Measurements from ENCODE around the gene IL1RAPL1.

The IL1RAPL1 gene

GRCh38 chrX:29477878-29478277 is 890.6 kb downstream of the IL1RAPL1 start:
- Histone ChIP-seq H3F3A (ENCODE audit: insufficient read depth) (no peaks in the 10 kb centered on the region), H3K4me2 (ENCODE audit: low read depth, low read length, poor library complexity, severe bottlenecking) (no peak overlapping the region), H3K36me3 (ENCODE audit: low read length) (no peaks in the 10 kb centered on the region), H3K27me3 (ENCODE audit: low read length) (no peaks in the 10 kb centered on the region), H2AFZ (ENCODE audit: low read depth, low read length, severe bottlenecking) (no peak overlapping the region), H3K9ac (ENCODE audit: low read length) (no peak overlapping the region), H3K4me3 (ENCODE audit: insufficient read depth, low read length, poor library complexity, severe bottlenecking) (no peak overlapping the region), H3K27ac (ENCODE audit: low read depth, low read length) (no peak overlapping the region), H3K79me2 (ENCODE audit: insufficient read depth, low read length) (no peaks in the 10 kb centered on the region), H3K9me2 (replicated peaks; ENCODE audit: insufficient read depth, low read length) (no peaks in the 10 kb centered on the region), H3K9me3 (ENCODE audit: insufficient read depth, low read length) (no peaks in the 10 kb centered on the region), H4K20me1 (ENCODE audit: low read depth, low read length) (no peaks in the 10 kb centered on the region)
- TF ChIP-seq EZH2phosphoT487 (conservative IDR thresholded peaks at IDR 0.05; ENCODE audit: low read length): no peak
- TF ChIP-seq CTCF (IDR thresholded peaks at IDR 0.05; ENCODE audit: insufficient read depth, low read length, poor library complexity, severe bottlenecking): no peak

DNA sequence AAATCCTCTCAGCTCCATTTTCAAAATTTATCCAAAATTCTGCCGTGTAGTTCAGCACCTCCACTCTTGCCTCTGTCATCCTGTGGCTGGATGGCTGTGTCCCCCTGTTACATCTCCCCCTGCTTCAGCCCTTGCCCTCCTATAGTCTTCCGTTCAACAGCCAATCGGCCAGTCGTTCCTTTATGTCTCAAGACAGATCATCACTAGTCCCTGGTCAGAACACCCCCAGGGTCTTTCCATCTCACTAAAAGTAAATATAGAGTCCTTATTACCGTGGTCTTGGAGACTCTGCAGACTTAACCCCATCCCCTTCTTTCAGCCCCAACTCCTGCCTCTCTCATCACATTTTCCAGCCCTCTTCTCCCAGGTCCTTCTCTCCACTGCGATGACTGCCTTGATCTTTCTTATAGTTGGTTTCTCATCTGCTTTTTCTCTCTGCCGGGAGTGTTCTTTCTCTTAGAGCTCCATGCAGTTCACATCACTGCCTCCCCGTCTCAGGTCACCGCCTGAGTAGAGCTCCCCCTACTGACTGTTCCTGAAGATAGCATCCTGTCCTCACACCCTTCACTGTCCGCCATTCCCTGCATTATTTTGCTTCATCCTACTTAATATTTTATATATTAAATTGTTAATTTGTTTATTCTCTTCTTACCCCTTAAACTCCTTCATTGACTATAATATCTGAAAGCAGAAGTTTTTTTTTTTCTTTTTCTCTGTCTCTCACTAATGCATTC is 891.3 kb downstream of the IL1RAPL1 start:
- peak overlapping the region; percentile 27 for H3K4me2 ChIP-seq (ENCODE audit: low read depth, low read length, poor library complexity, severe bottlenecking)
- H3K79me2 ChIP-seq (ENCODE audit: insufficient read depth, low read length): no peaks in the 10 kb centered on the region
- no peaks in the 10 kb centered on the region for H3K36me3 ChIP-seq (ENCODE audit: low read length)
- no peak overlapping the region for H3K27ac ChIP-seq (ENCODE audit: low read depth, low read length)
- no peak for TF ChIP-seq EZH2phosphoT487 (conservative IDR thresholded peaks at IDR 0.05; ENCODE audit: low read length)
- peak; percentile 32 for TF ChIP-seq CTCF (IDR thresholded peaks at IDR 0.05; ENCODE audit: insufficient read depth, low read length, poor library complexity, severe bottlenecking)
- no peaks in the 10 kb centered on the region for H3K9me2 ChIP-seq (replicated peaks; ENCODE audit: insufficient read depth, low read length)
- no peaks in the 10 kb centered on the region for H3K9me3 ChIP-seq (ENCODE audit: insufficient read depth, low read length)
- H2AFZ ChIP-seq (ENCODE audit: low read depth, low read length, severe bottlenecking): no peak overlapping the region
- H3K27me3 ChIP-seq (ENCODE audit: low read length): no peaks in the 10 kb centered on the region
- no peak overlapping the region for H3K9ac ChIP-seq (ENCODE audit: low read length)
- no peaks in the 10 kb centered on the region for H4K20me1 ChIP-seq (ENCODE audit: low read depth, low read length)
- H3F3A ChIP-seq (ENCODE audit: insufficient read depth): no peaks in the 10 kb centered on the region
- H3K4me3 ChIP-seq (ENCODE audit: insufficient read depth, low read length, poor library complexity, severe bottlenecking): no peak overlapping the region

DNA sequence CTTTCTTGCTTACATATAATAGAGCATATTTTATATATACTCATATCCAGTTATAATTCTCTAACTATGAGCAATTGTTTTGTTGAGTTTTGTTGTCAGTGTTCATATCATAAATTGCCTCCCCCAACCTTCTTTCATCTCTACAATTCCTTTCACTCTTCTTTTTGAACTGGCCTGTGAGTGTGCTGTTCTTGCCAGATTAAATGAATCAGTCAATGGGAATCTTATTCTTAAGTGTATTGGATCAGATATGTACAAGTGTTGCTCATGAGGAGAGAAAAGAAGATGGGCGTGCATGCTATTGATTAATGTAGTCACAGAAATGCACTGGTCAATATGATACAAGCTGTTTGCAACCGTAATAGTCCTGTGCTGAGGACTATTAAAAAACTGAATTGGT is 900.0 kb downstream of the IL1RAPL1 start:
- Histone ChIP-seq H3K36me3 (ENCODE audit: low read length) (no peaks in the 10 kb centered on the region), H3K9me3 (ENCODE audit: insufficient read depth, low read length) (no peaks in the 10 kb centered on the region), H3K4me2 (ENCODE audit: low read depth, low read length, poor library complexity, severe bottlenecking) (no peak overlapping the region), H3K4me3 (ENCODE audit: insufficient read depth, low read length, poor library complexity, severe bottlenecking) (no peak overlapping the region), H3K9me2 (replicated peaks; ENCODE audit: insufficient read depth, low read length) (no peaks in the 10 kb centered on the region), H3K9ac (ENCODE audit: low read length) (no peak overlapping the region), H3F3A (ENCODE audit: insufficient read depth) (no peaks in the 10 kb centered on the region), H4K20me1 (ENCODE audit: low read depth, low read length) (no peaks in the 10 kb centered on the region), H2AFZ (ENCODE audit: low read depth, low read length, severe bottlenecking) (no peak overlapping the region), H3K27me3 (ENCODE audit: low read length) (no peaks in the 10 kb centered on the region), H3K27ac (ENCODE audit: low read depth, low read length) (no peak overlapping the region), H3K79me2 (ENCODE audit: insufficient read depth, low read length) (no peaks in the 10 kb centered on the region)
- TF ChIP-seq EZH2phosphoT487 (conservative IDR thresholded peaks at IDR 0.05; ENCODE audit: low read length): no peak
- TF ChIP-seq CTCF (IDR thresholded peaks at IDR 0.05; ENCODE audit: insufficient read depth, low read length, poor library complexity, severe bottlenecking): no peak
